Ramos (cell line): ENCODE results near the gene ENTPD1.

ENCODE experiments used
- in situ Hi-C: fragments of 300-500 bp; cut with MboI; formaldehyde crosslinking; loops from one replicate; pipeline ENCODE4 v1.14.3; 2022; ENCODE audit warnings: low sequenced_read_pairs; ENCODE audit not compliant: unreplicated experiment

Gene ENTPD1

DNA sequence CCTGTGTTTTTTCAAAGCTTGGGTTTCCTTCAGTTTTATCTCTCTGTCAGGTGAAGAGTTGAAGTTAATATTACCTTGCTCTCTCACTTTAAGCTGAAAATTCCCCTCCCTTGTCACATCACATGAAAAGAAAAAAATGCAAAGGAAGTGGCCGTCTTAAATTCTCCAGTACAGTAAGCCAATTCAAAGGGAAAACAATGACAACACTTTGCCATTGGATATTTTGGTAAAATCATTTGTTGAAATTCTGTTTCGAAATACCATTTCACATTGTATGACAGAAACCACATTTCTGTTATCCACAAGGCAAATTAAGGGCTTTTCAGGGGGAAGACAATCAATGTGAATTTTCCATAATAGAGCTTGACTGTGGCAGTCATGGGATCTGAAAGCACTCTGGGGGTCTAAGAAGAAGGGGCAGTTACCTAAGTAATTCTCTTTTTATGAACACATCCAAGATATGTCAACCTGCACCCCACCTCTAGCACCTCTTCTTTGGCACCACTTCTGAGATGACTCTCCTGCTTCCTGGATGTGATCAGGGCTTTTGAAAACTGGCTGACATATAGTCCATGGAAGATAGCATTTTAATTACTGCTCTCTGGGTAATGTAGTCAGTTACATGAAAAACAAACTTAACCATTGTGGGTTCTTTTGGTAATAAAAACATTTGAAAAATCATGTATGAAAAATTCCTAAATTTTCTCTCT lies 63.8 kb downstream of the ENTPD1 start:
- in situ Hi-C loops = no loop called here

DNA sequence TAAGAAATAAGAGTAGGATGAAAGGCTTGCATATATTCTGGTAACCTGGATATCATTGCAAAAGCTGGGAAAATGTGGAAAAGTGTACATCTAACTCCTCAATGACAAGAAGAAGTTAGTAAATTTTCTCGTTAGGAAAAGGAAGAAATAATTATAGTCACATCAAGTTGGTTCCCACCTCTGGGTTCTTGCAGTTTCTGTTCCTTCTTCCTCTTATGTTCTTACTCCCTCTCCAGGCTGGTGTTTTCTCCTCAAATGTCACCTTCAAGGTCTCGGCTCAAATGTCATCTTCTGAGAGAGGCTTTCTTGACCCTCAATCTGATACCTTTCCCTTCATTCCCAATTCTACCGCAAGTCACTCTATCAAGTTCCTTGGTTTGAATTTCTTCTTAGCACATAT lies 64.4 kb downstream of the ENTPD1 start:
- in situ Hi-C loops = no loop called here

DNA sequence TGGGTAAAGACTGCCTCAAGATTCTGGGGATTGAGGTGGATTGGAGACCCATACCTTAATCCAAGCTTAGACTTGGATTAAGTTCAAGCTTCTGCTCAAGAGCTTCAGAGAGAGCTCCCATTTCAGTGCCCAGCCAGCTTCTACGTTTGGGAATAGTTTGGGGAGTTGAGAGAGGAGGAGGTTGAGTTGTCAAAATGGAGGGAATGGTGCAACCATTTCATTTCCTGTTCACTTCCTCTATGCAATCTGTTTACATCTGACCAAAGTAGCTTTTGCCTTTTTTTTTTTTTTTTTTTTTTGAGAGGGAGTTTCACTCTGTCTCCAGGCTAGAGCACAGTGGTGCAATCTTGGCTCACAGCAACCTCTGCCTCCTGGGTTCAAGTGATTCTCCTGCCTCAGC lies 65.8 kb downstream of the ENTPD1 start:
- in situ Hi-C loops = no loop called here

DNA sequence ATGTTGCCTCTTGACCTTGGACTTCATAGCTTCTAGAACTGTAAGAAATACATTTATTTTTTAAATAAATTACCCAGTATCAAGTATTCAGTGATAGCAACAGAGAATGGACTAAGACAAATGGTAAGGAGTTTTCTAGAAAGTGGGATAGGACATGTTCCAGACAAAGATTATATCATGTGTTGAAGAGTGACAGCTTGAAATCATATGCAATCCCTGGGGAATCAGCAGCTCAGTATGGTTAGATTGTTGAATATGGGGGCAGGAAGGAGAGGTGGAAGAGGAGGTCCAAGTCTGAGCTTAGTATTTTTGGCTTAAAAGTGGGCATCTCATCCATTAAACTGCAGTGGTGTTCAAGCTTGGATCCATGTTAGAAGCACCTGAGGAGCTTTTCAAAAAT lies 74.1 kb downstream of the ENTPD1 start:
- in situ Hi-C loops = no loop called here

DNA sequence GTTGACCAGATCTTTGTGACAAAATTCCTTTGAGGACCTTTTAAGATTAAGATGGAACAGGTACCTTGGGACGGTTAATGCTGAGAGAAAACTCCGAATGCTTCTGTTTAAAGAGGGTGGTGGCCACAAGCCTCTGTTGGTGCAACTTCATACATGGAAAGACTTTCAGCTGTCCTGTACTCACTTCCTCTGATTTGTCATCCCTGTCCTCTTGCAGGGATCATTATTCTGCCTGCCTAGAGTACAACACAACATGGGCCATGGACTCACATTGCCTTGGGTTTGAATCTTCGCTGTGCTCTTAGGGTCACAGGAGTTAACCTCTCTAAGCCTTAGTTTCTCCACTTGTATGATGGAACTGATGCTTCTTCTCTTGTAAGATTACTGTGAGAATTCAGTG lies 75.1 kb downstream of the ENTPD1 start:
- in situ Hi-C loops = no loop called here

DNA sequence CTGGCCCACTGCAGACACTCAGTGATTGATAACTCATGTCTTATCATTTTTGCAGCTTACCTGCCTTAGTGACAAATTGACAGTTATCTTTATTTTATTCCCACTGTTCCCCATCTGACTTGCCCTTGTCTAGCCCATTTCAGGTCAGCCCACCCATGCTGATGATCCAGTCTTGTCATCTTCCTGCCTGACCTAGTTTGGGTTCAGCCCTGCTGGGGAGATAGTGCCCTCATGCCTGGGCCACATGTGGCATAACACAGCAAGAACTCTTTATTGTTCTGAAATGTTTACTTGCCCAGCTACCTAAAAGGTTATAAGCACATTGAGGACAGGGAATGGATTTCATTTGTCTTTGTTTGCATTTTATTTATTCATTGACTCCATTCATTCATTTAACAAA lies 75.6 kb downstream of the ENTPD1 start:
- in situ Hi-C loops = no loop called here

DNA sequence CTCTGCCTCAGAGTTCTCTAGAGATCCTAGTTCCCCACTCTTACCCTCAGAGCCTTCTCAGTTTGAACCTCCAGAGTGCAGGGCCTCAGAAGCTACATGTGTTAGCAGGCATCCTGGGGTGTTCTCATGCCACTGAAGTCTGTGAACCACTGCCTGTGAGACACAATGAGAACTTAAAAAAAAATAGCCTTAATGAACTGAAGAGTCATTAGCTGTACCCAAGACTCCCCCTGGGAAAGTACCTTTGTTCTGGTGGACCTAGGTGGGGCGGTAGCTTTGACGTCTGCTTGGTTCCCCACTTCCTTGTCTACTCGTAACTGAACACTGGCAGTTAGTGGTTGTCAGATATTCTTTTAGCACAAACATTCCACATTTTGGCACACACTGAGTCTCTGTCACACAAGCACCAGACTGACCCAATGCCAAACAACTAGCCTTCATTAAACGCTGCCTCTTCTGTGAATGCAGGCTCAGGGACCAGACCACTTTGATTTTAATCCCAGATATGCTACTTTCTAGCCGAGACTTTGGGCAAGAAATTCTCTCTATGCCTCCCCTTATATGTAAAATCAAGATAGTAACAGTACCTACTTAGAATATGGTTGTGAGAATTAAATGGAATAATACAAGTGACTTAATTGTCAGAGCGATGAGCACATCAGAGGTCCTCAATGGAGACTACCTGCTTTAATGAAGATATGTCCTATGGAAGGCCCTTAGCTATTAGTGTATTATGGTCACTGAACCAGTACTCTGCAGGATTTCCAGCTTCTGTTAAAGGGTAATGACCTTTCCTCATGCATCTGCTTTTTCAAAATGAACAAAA lies 76.5 kb downstream of the ENTPD1 start:
- in situ Hi-C loops = no loop called here

DNA sequence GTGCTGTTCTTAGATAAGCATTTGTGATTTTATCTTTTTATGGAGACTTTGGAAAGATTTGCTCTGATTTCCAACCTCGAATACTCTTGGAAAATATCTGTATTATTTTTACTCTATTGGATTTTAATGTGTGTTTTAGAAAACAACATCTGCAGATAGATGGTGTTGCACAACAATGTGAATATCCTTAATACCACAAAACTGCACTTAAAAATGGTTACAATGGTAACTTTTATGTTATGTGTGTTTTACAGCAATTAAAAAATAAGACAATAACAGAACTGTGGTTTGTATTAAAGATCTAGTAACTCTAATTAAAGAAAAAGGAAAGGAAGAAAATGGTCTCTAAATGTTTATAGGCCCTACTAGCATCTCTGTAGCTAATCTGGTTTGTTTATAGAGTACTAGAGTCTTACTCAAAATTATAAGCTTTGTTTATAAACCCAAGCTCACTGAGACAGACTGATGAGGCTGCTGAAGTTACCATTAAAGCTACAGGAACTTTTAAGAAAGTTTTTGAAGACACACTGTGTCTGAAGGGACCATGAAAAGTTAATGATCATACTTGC lies 77.2 kb downstream of the ENTPD1 start:
- in situ Hi-C loops = no loop called here

DNA sequence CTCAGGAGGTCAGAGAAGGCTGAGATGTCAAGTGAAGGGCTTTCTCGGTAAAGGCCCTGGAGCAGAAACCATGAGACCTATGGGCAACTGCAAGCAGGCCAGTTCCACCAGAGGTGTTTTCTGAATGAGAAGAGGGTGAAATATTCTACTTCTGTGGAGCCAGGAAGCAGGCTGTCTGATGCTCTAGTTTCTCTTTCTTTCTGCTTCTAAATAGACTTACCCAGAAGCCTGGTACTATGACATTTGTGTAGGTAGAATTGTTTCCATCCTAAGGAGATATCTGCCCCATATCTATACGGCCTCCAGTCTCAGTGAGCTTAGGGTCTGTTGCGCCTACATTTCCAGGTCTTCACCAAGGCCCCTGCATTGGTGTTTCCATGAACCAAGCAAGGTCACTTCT lies 78.4 kb downstream of the ENTPD1 start:
- in situ Hi-C loops = no loop called here

DNA sequence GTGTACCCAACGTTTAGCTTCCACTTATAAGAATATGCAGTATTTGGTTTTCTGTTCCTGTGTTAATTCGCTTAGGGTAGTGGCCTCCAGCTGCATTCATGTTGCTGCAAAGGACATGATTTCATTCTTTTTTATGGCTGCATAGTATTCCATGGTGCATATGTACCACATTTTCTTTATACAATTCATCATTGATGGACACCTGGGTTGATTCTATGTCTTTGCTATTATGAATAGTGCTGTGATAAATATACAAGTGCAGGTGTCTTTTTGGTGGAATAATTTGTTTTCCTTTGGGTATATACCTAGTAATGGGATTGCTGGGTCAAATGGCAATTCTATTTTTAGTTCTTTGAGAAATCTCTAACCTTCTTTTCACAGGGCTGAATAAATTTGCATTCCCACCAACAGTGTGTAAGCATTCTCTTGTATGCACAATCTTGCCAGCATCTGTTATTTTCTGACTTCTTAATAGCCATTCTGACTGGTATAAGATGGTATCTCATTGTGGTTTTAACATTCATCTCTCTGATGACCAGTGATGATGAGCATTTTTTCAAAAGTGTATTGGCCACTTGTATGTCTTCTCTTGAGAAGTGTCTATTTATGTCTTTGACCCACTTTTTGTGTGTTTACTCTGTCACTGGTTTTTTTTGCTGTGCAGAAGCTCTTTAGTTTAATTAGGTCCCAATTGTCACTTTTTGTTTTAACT lies 79.3 kb downstream of the ENTPD1 start:
- in situ Hi-C loops = no loop called here

DNA sequence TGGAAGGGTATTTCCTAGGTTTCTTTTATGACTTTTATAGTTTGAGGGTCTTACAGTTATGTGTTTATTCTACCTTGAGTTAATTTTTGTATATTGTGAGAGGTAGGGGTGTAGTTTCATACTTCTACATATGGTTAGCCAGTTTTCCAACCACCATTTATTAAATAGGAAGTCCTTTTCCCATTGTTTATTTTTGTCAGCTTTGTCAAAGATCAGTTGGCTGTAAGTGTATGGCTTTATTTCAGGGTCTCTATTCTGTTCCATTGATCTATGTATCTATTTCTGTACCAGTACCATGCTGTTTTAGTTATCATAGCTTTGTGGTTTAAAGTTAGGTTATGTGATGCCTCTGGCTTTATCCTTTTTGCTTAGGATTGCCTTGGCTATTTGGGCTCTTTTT lies 79.9 kb downstream of the ENTPD1 start:
- in situ Hi-C loops = no loop called here

DNA sequence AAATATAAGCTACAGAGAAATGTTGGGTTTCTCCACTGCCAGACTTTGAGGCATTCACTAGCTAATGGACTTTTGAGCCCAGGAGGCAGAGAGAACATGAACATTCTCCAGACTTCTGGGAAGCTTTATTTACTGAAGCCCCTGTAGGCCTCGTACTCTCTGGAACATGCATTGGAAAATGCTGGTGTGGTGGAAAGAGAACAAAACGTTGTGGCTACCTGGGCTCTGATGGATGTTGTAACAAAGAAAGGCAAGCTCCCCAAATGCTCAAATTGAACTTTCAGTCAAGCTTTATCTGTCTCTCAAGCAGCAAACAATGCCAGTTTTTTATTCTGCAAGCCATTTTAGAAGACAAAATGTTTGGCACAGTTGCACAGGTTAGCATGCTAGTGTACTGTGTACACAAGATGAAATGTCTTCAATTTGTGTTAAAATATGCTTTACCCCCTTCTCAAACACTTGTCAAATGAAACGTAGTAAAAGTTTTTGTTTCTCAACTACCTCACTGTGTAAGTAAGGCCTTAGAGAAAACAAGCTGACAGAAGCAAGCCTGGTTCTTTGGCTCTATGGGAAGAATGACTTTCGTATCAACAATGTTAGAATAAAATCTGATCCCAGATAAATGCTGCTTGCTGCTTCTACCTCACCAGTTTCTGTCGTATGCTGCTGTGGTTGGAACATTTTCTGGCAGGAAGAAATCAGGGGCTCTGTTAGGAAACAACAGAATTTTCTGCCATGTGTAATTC lies 80.8 kb downstream of the ENTPD1 start:
- in situ Hi-C loops = no loop called here

DNA sequence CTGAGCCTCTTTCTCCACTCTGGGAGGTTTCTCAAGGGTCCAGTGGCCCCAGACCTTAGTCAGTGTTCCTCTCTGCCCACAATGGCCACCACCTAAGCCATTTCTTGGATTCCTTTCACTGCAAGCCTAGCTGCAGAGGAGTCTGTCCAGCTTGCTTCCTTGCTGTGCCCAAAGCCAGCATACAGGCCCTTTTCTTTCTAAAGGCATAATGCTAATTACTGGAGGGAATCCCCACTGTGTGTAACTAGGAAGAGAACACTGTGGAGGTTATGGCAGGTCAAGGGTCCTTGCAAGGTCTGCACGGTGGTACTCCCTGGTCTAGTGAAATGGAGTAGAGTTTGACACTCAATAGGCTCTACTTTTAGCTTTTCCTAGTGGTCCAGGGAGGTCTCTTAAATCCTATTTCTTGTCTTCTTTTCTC lies 81.4 kb downstream of the ENTPD1 start:
- in situ Hi-C loops = no loop called here

DNA sequence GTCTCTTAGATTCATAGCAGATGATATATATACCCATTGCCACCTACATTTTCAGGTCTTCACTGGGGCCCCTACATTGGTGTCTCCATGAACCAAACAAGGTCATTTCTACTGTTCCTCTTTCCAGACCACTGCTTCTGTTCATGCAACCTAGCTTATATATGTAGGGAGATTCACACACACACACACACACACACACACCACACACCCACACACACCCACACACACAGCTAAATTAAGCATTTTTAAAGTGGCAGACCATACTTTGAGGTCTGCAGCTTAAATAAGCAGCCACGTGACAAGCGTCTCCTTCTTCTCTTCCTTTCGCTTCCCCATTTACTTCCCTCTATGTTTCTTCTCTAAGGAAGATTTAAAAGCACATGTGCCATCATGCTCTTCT lies 81.8 kb downstream of the ENTPD1 start:
- in situ Hi-C loops = no loop called here

DNA sequence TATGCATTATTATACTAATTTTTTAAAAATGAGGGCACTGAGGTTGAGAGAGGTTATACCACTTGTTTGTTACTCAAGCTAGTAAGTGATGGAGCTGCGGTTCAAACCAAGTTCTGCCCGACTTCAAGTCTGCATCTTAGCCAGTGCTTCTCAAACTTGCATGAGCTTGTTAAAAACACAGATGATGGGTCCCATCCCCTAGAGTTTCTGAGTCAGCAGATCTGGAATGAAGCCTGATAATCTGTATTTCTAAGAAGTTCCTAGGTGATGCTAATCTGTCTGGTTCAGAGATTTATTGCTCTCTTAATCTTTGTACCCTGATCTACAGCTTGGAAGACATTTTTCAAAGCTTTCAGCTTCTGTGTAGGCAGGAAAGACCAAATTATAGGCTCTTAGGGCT lies 84.2 kb downstream of the ENTPD1 start:
- in situ Hi-C loops = loop anchor here (5.0 kb wide), 1 partner anchor 148 kb away; the partner anchor contains the start of gene TCTN3

DNA sequence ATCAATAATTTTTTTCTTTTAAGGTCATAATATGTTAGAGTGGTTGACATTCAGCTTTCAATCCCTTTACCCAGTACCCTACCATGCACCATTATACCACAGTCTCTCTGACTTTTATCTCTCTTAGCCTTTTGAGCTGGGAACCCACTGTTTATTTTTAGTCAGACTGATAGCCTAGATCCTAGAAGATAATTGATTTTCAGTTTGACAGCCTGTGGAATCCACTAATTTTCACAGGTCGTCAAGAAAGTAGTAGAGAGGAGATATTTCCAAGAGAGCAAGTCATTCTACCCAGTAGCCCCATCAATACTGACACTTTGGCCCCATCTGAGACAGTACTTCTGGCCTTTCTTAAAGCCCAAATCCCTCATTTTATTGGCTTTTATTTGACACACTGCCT lies 84.7 kb downstream of the ENTPD1 start:
- in situ Hi-C loops = loop anchor here (5.0 kb wide), 1 partner anchor 148 kb away; the partner anchor contains the start of gene TCTN3

DNA sequence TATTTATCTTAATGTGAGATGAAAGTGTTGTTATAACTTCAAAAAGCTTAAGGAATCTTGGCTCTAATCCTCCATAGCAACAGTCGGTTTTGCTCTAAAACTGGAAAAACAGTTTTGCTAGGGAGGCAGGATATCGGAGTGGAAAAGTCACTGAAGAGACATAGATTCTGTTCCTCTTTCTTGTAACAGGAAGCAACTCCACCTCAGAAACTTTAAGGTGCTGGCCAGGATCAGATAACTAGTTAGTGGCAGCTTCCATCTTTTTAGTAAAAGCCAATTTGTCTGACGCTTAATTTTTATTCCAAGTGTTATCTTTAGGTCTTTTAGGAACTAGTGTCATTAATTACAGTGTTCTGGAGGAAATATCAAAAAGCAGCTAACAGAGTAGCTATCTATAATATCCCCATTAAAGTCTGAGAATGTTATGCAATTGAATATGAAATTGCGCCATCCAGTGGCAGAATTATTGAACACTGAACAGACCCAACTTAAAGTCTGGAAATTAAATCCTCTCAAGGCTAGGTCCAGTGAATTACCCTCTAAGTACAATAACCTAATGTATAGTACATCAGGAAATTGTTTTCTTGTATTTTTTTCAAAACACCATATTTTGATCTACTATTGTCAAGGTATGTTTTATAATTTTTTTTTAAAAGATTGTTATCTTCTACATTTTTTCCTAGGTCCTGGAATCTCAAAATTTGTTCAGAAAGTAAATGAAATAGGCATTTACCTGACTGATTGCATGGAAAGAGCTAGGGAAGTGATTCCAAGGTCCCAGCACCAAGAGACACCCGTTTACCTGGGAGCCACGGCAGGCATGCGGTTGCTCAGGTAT lies 85.9 kb downstream of the ENTPD1 start:
- in situ Hi-C loops = loop anchor here (5.0 kb wide), 1 partner anchor 150 kb away; the partner anchor contains the start of gene TCTN3

DNA sequence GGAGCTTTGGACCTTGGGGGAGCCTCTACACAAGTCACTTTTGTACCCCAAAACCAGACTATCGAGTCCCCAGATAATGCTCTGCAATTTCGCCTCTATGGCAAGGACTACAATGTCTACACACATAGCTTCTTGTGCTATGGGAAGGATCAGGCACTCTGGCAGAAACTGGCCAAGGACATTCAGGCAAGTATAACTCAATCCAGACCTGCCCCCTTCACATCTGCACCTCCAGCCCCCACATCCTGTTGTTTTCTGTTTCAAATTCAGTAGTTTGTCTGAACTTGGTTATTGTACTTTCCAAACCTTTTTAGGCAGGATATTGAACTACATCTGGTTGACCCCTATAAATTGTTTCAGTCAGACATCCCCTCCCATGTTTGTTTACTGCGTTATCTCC lies 89.4 kb downstream of the ENTPD1 start:
- in situ Hi-C loops = no loop called here

DNA sequence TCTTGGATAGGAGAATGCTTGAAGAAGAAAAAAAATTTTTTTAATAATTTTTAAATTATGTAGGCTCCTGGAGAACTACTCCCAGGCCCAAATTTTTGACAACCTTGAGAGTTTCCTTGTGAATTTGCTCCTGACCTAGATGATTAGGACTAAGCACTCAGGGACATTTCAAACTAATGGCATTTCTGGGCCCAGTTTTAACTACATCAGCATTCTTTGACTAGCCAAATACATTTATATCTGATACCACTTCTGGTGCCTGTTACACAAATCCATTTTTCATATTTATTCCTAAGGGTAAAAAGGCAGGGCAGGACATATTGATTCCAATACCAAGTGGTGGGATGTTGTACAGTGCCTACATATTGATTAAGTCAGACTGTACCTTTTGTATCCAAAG lies 91.0 kb downstream of the ENTPD1 start:
- in situ Hi-C loops = no loop called here
